Heart right ventricle (tissue), 16 donors: ENCODE measurements around the gene CTSL. TPM values are rescaled to one million over a fixed set of nuclear protein-coding genes. Genes with fewer than 3 reads are reported as not detected.

Experiments
- ATAC-seq, 8 donors: fragments of 200-7000 bp; cut with Tn5 transposase; one replicate each; pipeline ENCODE4 v1.9.1; 2020; ENCODE audit warnings: mild to moderate bottlenecking in 8 of 8, moderate library complexity in 8 of 8, moderate number of reproducible peaks in 1 of 8
- DNase-seq, 2 donors: peaks; one replicate each; pipeline ENCODE4 v3.0.0-alpha.2; 2020
- H3K27ac ChIP-seq, 10 donors: fragments of 200-600 bp; sonication (generic) in 2 of 10; one replicate each; pipeline versions ENCODE4 v1.5.0 to v1.8.0; 2020 to 2022; ENCODE audit warnings: mild to moderate bottlenecking in 3 of 10
- H3K27me3 ChIP-seq, 7 donors: fragments of 200-600 bp; one replicate each; pipeline ENCODE4 v1.8.0; 2021 to 2022; ENCODE audit warnings: mild to moderate bottlenecking in 2 of 7
- H3K36me3 ChIP-seq, 9 donors: fragments of 200-600 bp; sonication (generic) in 1 of 9; one replicate each; pipeline versions ENCODE4 v1.5.0 to v1.8.0; 2020 to 2022; ENCODE audit warnings: mild to moderate bottlenecking in 2 of 9
- H3K4me1 ChIP-seq, 9 donors: fragments of 200-600 bp; sonication (generic) in 1 of 9; one replicate each; pipeline versions ENCODE4 v1.5.0 to v1.8.0; 2020 to 2022; ENCODE audit warnings: mild to moderate bottlenecking in 4 of 9
- H3K4me3 ChIP-seq, 10 donors: fragments of 200-600 bp; sonication (generic) in 2 of 10; one replicate each; pipeline versions ENCODE4 v1.5.0 to v1.8.0; 2020 to 2022; ENCODE audit warnings: mild to moderate bottlenecking in 7 of 10, moderate library complexity in 2 of 10
- H3K9me3 ChIP-seq, 11 donors: fragments of 200-600 bp in 10 of 11; sonication (generic) in 2 of 11; one replicate each; pipeline versions ENCODE4 v1.5.0 to v1.8.0; 2013 to 2022; ENCODE audit warnings: mild to moderate bottlenecking in 2 of 11, control low read depth in 1 of 11, moderate library complexity in 1 of 11
- CTCF ChIP-seq, 9 donors: fragments of 200-600 bp; sonication (generic) in 2 of 9; IDR thresholded peaks; one replicate each; pipeline versions ENCODE4 v1.5.0 to v1.8.0; 2021 to 2022; ENCODE audit warnings: antibody characterized with exemption in 9 of 9, mild to moderate bottlenecking in 5 of 9, moderate library complexity in 1 of 9
- WGBS, 2 donors: extraction: QIAGEN DNeasy Blood & Tissue Kit; methylation state at CpG; one replicate each; pipeline ENCODE4 v1.1.7; 2013; ENCODE audit warnings: inconsistent platforms in 1 of 2; 5-methylcytosine and 5-hydroxymethylcytosine counted together
- intact Hi-C, 10 donors: fragments of 100-400 bp; cut with DNase I; formaldehyde crosslinking; loops; one replicate each; pipeline versions ENCODE4 v1.11.1 to v1.14.2; 2022
- polyA plus RNA-seq, 2 donors: library from polyadenylated mRNA; stranded (reverse); fragments of 200-250 nt; gene quantifications; one replicate each; pipeline ENCODE4 v1.2.3, GENCODE V29; 2013
- total RNA-seq, 10 donors: library from RNA; stranded (reverse); fragmentation: NEBNext Ultra II Directional in 3 of 10; extraction: Animal tissue kit (Norgen Biotek cat#: 25700) in 3 of 10; gene quantifications; one replicate each; pipeline versions ENCODE4 v1.2.1 to v1.2.4, GENCODE V29; 2021 to 2023
- donor health status: Arrhythmogenic right ventricular cardiomyopathy.
- donor health status: ischemic (EF 13 %, LVEDD 7.1; RV severe dilation, severe dysfunction).
- donor health status: healthy with polysubstance abuse.
- donor health status: DM: no; HTN: yes; CAD: no.
- donor health status: DM: no; HTN: no; CAD: no.
- donor health status: ischemic (EF 25% LVEDD 6.9; RV normal size, moderate dysfunction).
- donor health status: ischemic (EF 25% LVEDD 5.7; RV mildly dilated, moderate dysfunction).
- donor health status: healthy.
- donor health status: DM: yes; HTN: yes; CAD: no.
- donor health status: Ischemic cardiomyopathy.
- donor health status: ischemic (EF 35%, LVEDD 5.7; RV mildly dilated, moderate dysfunction).
- donor health status: nonischemic (EF 11% LVEDD 7.7; RV severe dilation, severe dysfunction).
- donor health status: DM: yes; HTN: yes; CAD: no.
- donor health status: PGD.
- donor health status: ischemic (EF 29% LVEDD 5.4; RV normal size, mild dysfunction).
- donor health status: nonischemic (EF 23%, LVEDD 6.1; RV moderate dilation, normal function).

CTSL gene
- total and polyA plus RNA-seq, 12 donors: 75.8 to 189 (median 134) TPM

GRCh38 chr9:87701491-87701890 lies 24.4 kb upstream of the CTSL start:
- ATAC-seq (no peak), DNase-seq (no peak)
- Histone ChIP-seq H3K4me1 (no peaks in the 10 kb centered on the region), H3K4me3 (no peak overlapping the region), H3K27ac (no peak overlapping the region), H3K36me3 (peaks cover 0 to 52% (median 0%) of the 10 kb centered on the region in 9 donors), H3K27me3 (no peaks in the 10 kb centered on the region), H3K9me3 (no peaks in the 10 kb centered on the region)
- WGBS, 2 donors: 85 to 91% methylated on average over 9 of the region's 9 CpGs
- TF ChIP-seq CTCF (IDR thresholded peaks at IDR 0.05): no peak
- intact Hi-C loops: no loop called here

GRCh38 chr9:87701931-87702421 lies 23.9 kb upstream of the CTSL start:
- no peaks in the 10 kb centered on the region for H3K4me1 ChIP-seq
- intact Hi-C loops: no loop called here
- no peaks in the 10 kb centered on the region for H3K27me3 ChIP-seq
- 81 to 86% methylated on average over 6 of the region's 6 CpGs for WGBS, 2 donors
- H3K27ac ChIP-seq: no peak overlapping the region
- ATAC-seq (no peak), DNase-seq (no peak)
- no peak overlapping the region for H3K4me3 ChIP-seq
- H3K36me3 ChIP-seq: peaks cover 0 to 57% (median 0%) of the 10 kb centered on the region in 9 donors
- no peaks in the 10 kb centered on the region for H3K9me3 ChIP-seq
- no peak for TF ChIP-seq CTCF (IDR thresholded peaks at IDR 0.05)

GRCh38 chr9:87702921-87703320 lies 23.0 kb upstream of the CTSL start:
- Histone ChIP-seq H3K36me3 (peaks cover 0 to 52% (median 0%) of the 10 kb centered on the region in 9 donors), H3K4me1 (peaks cover 0 to 3% (median 0%) of the 10 kb centered on the region in 9 donors), H3K27ac (no peak overlapping the region), H3K27me3 (no peaks in the 10 kb centered on the region), H3K9me3 (no peaks in the 10 kb centered on the region), H3K4me3 (no peak overlapping the region)
- ATAC-seq: no peak
- DNase-seq: no peak
- no peak for TF ChIP-seq CTCF (IDR thresholded peaks at IDR 0.05)
- WGBS, 2 donors: 93 to 94% methylated on average over 9 of the region's 9 CpGs
- intact Hi-C loops: no loop called here

- Histone ChIP-seq H3K9me3 (no peaks in the 10 kb centered on the region), H3K27ac (no peak overlapping the region), H3K4me1 (peaks cover 0 to 11% (median 0%) of the 10 kb centered on the region in 9 donors), H3K27me3 (no peaks in the 10 kb centered on the region), H3K4me3 (no peak overlapping the region), H3K36me3 (peaks cover 0 to 43% (median 0%) of the 10 kb centered on the region in 9 donors)
- ATAC-seq: no peak
- intact Hi-C loops: no loop called here
- TF ChIP-seq CTCF (IDR thresholded peaks at IDR 0.05): no peak
- no peak for DNase-seq
- WGBS, 2 donors: 92 to 96% methylated on average over 7 of the region's 7 CpGs
Observed at GRCh38 chr9:87703636-87704276, 22.2 kb upstream of the CTSL start.
